Panc1 (cell line): ENCODE data around the gene EYA2. TPM values are rescaled to one million over a fixed set of nuclear protein-coding genes. Genes with fewer than 3 reads are reported as not detected.

Experiments used
- ATAC-seq: fragments of 200-7000 bp; cut with Tn5 transposase; 2 replicates; pipeline ENCODE4 v1.9.1; 2020; ENCODE audit warnings: mild to moderate bottlenecking, moderate library complexity
- BruUV-seq: library from RNA; stranded (reverse); fragments of 400-500 nt; replicated peaks from 2 replicates; lab custom pipeline; 2021; lab: Mats Ljungman, UMichigan
- CTCF ChIA-PET: fragments of 300-600 bp; sonication (Branson Sonifier 250); formaldehyde crosslinking; loops from one replicate; lab custom pipeline; 2022; ENCODE audit warnings: antibody characterized with exemption; lab: Charles Lee
- POLR2A ChIA-PET: fragments of 300-600 bp; sonication (Branson Sonifier 250); formaldehyde crosslinking; loops from one replicate; lab custom pipeline; 2022; ENCODE audit warnings: antibody characterized with exemption; lab: Charles Lee
- DNase-seq: peaks from one replicate; pipeline ENCODE4 v3.0.0-alpha.2; 2010; ENCODE audit warnings: low read depth, low spot score
- H3K27ac ChIP-seq: 2 replicates; pipeline ENCODE4 v1.5.1; 2011; ENCODE audit warnings: mild to moderate bottlenecking, low read length, inconsistent platforms
- H3K27me3 ChIP-seq: fragments of 200-500 bp; sonication (Bioruptor generic); 2 replicates; pipeline ENCODE4 v1.6.0; 2014; ENCODE audit warnings: low read length, inconsistent platforms; ENCODE audit not compliant: control insufficient read depth, insufficient read depth
- H3K36me3 ChIP-seq: fragments of 200-500 bp; sonication (Bioruptor generic); 2 replicates; pipeline ENCODE4 v1.5.1; 2014; ENCODE audit warnings: inconsistent platforms, mild to moderate bottlenecking, low read length, moderate library complexity; ENCODE audit not compliant: control insufficient read depth, insufficient read depth
- H3K4me1 ChIP-seq: 2 replicates; pipeline ENCODE4 v1.5.1; 2011; ENCODE audit warnings: inconsistent platforms, mild to moderate bottlenecking, low read length, moderate library complexity; ENCODE audit not compliant: control insufficient read depth, insufficient read depth
- H3K4me3 ChIP-seq, 2 experiments: 2 replicates each; pipeline ENCODE4 v1.5.1; 2011 to 2012; ENCODE audit warnings: low read depth in 2 of 2, low read length in 2 of 2, mild to moderate bottlenecking in 2 of 2, inconsistent platforms in 1 of 2, moderate library complexity in 1 of 2
- H3K9me3 ChIP-seq: fragments of 200-500 bp; sonication (Bioruptor generic); 2 replicates; pipeline ENCODE4 v1.5.1; 2014; ENCODE audit warnings: low read depth, mild to moderate bottlenecking, inconsistent platforms, low read length, moderate library complexity; ENCODE audit not compliant: control insufficient read depth, insufficient read depth
- POLR2AphosphoS5 ChIP-seq: IDR thresholded peaks from 2 replicates; pipeline ENCODE4 v1.6.1; 2012; ENCODE audit warnings: mild to moderate bottlenecking, low read depth, low read length, moderate library complexity
- SIN3A ChIP-seq: IDR thresholded peaks from 2 replicates; pipeline ENCODE4 v1.6.1; 2012; ENCODE audit warnings: low read depth, mild to moderate bottlenecking, low read length, moderate library complexity, borderline replicate concordance; ENCODE audit not compliant: insufficient read depth
- TCF7L2 ChIP-seq: IDR thresholded peaks from 2 replicates; pipeline ENCODE4 v1.6.1; 2011; ENCODE audit warnings: mild to moderate bottlenecking, low read depth, low read length, inconsistent platforms
- in situ Hi-C: cut with HindIII; loops from 2 replicates; pipeline ENCODE4 v1.10.0; 2016; ENCODE audit warnings: low sequenced_read_pairs, low pct_unique_long_range_greater_than_20kb
- intact Hi-C: fragments of 100-400 bp; cut with micrococcal nuclease; formaldehyde crosslinking; loops from one replicate; pipeline ENCODE4 v1.10.0; 2022; ENCODE audit not compliant: unreplicated experiment
- total RNA-seq: library from RNA; stranded (reverse); gene quantifications from one replicate; pipeline ENCODE4 v1.2.1, GENCODE V29; 2021; ENCODE audit not compliant: unreplicated experiment
- TF ChIP-seq, protein P1 (sequence below): fragments of 450-650 bp; IDR thresholded peaks from 2 replicates; pipeline ENCODE4 v1.5.1; 2017; ENCODE audit warnings: mild to moderate bottlenecking
- TF ChIP-seq, protein P2 (sequence below), 2 experiments: IDR thresholded peaks; 2 replicates each; pipeline ENCODE4 v1.6.1; 2011 to 2012; ENCODE audit warnings: low read depth in 2 of 2, control low read depth in 1 of 2, low read length in 1 of 2, mild to moderate bottlenecking in 1 of 2, moderate library complexity in 1 of 2; ENCODE audit not compliant: insufficient read depth in 1 of 2

EYA2 gene
- total RNA-seq, 1 experiment from 2014 or later = 1.9 TPM

DNA sequence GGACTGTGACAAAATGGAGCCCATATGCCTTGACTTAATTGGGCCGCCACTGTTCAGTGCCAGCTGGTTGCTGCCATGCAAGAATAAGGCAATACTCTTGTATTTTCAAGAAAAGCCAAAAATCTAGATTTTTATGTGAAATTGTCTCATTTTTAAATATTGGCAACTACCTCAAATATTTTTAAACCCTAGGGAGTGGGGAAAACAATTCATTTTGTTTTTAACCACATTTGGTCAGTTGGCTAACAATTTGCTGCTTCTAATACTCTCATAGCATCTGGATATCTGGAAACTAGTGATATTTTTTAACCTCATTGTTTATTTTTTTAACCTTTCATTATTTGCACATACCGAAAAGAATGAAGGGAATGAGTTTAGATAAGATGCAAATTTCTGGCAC is 91.0 kb downstream of the EYA2 start:
- ChIA-PET POLR2A (no interaction called here), CTCF (no interaction called here)
- TF ChIP-seq SIN3A (no peak), TCF7L2 (no peak), POLR2AphosphoS5 (no peak)
- TF ChIP-seq, protein P1, sequence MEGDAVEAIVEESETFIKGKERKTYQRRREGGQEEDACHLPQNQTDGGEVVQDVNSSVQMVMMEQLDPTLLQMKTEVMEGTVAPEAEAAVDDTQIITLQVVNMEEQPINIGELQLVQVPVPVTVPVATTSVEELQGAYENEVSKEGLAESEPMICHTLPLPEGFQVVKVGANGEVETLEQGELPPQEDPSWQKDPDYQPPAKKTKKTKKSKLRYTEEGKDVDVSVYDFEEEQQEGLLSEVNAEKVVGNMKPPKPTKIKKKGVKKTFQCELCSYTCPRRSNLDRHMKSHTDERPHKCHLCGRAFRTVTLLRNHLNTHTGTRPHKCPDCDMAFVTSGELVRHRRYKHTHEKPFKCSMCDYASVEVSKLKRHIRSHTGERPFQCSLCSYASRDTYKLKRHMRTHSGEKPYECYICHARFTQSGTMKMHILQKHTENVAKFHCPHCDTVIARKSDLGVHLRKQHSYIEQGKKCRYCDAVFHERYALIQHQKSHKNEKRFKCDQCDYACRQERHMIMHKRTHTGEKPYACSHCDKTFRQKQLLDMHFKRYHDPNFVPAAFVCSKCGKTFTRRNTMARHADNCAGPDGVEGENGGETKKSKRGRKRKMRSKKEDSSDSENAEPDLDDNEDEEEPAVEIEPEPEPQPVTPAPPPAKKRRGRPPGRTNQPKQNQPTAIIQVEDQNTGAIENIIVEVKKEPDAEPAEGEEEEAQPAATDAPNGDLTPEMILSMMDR = no peak
- TF ChIP-seq, protein P2, sequence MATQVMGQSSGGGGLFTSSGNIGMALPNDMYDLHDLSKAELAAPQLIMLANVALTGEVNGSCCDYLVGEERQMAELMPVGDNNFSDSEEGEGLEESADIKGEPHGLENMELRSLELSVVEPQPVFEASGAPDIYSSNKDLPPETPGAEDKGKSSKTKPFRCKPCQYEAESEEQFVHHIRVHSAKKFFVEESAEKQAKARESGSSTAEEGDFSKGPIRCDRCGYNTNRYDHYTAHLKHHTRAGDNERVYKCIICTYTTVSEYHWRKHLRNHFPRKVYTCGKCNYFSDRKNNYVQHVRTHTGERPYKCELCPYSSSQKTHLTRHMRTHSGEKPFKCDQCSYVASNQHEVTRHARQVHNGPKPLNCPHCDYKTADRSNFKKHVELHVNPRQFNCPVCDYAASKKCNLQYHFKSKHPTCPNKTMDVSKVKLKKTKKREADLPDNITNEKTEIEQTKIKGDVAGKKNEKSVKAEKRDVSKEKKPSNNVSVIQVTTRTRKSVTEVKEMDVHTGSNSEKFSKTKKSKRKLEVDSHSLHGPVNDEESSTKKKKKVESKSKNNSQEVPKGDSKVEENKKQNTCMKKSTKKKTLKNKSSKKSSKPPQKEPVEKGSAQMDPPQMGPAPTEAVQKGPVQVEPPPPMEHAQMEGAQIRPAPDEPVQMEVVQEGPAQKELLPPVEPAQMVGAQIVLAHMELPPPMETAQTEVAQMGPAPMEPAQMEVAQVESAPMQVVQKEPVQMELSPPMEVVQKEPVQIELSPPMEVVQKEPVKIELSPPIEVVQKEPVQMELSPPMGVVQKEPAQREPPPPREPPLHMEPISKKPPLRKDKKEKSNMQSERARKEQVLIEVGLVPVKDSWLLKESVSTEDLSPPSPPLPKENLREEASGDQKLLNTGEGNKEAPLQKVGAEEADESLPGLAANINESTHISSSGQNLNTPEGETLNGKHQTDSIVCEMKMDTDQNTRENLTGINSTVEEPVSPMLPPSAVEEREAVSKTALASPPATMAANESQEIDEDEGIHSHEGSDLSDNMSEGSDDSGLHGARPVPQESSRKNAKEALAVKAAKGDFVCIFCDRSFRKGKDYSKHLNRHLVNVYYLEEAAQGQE (IDR thresholded peaks at IDR 0.05; ENCODE audit: insufficient read depth in 1 of 2, low read depth in 2 of 2, low read length in 1 of 2) = no peak
- no peak overlapping the region for H3K27ac ChIP-seq
- H3K4me1 ChIP-seq = no peaks in the 10 kb centered on the region
- no peak for DNase-seq
- H3K27me3 ChIP-seq = no peaks in the 10 kb centered on the region
- H3K9me3 ChIP-seq = no peaks in the 10 kb centered on the region
- no peak for ATAC-seq
- H3K4me3 ChIP-seq = no peak overlapping the region
- in situ Hi-C loops = no loop called here
- intact Hi-C loops = no loop called here
- H3K36me3 ChIP-seq = no peaks in the 10 kb centered on the region
- BruUV-seq = no TSS peak

DNA sequence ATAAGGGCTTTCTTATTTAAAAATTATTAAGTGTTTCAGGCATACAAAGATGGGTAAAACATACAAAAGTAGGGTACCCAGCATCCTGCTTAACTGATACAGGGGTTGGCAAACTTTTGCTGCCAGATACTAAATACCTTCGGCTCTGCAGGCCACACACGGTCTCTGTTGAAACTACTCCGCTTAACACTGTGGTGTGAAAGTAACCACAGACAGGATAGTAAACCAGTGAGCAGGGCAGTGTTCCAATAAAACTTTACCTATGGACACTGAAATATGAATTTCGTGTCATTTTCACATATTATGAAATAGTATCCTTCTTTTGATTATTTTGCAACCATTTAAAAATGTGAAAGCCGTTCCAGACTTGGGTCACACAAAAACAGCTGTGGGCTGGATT is 92.4 kb downstream of the EYA2 start:
- in situ Hi-C loops (no loop called here), intact Hi-C loops (no loop called here)
- DNase-seq = no peak
- Histone ChIP-seq H3K27me3 (no peaks in the 10 kb centered on the region), H3K4me1 (no peaks in the 10 kb centered on the region), H3K27ac (no peak overlapping the region), H3K36me3 (no peaks in the 10 kb centered on the region), H3K9me3 (no peaks in the 10 kb centered on the region), H3K4me3 (no peak overlapping the region)
- TF ChIP-seq POLR2AphosphoS5 (no peak), TCF7L2 (no peak), SIN3A (no peak)
- TF ChIP-seq, protein P1 = no peak
- TF ChIP-seq, protein P2 (IDR thresholded peaks at IDR 0.05; ENCODE audit: insufficient read depth in 1 of 2, low read depth in 2 of 2, low read length in 1 of 2) = no peak
- ATAC-seq = no peak
- BruUV-seq = no TSS peak
- CTCF ChIA-PET = no interaction called here
- POLR2A ChIA-PET = no interaction called here
